HL-60/S4 treated with phorbol 12-myristate 13-acetate at 8.2 ng/mL for 4 days and 3 days (cell line): ENCODE data around the gene MYMK.

Experiments used
- in situ Hi-C: fragments of 300-500 bp; cut with MboI; formaldehyde crosslinking; loops from 2 replicates; pipeline ENCODE4 v1.15.0; 2022; ENCODE audit warnings: low sequenced_read_pairs

The MYMK gene

DNA sequence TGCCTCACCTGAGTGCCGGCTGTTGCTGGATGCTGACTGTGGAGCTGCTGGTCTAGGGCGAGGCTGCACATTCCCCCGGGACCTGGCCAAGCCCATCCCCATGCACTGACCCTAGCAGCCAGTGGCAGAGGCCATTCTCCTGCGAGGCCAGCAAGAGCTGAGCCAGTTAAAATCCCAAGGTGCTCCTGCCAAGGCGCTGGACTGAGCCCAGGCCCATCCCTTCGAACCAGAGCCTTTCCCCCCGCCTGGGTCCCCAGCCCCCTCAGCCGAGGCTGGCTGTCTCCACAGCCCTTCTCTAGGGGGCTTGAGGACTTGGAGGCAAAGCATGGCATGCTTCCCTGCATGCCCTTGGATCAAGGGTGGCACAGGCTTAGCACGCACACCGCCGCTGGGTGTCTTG is 11.3 kb upstream of the MYMK start:
- in situ Hi-C loops: loop anchor here (10.0 kb wide), 1 partner anchor 179 kb away; no protein-coding TSS in a partner anchor

GRCh38 chr9:133535306-133535877 is 10.6 kb upstream of the MYMK start:
- in situ Hi-C loops: loop anchor here (10.0 kb wide), 1 partner anchor 179 kb away; no protein-coding TSS in a partner anchor

- in situ Hi-C loops: loop anchor here (10.0 kb wide), 1 partner anchor 180 kb away; no protein-coding TSS in a partner anchor
Observed at GRCh38 chr9:133534346-133535291, 9.9 kb upstream of the MYMK start, which contains the start of gene ADAMTSL2. Gene ADAMTSL2 (plus strand): TSS chr9:133534704. CDS start chr9:133536713, 2,009 bp downstream.

DNA sequence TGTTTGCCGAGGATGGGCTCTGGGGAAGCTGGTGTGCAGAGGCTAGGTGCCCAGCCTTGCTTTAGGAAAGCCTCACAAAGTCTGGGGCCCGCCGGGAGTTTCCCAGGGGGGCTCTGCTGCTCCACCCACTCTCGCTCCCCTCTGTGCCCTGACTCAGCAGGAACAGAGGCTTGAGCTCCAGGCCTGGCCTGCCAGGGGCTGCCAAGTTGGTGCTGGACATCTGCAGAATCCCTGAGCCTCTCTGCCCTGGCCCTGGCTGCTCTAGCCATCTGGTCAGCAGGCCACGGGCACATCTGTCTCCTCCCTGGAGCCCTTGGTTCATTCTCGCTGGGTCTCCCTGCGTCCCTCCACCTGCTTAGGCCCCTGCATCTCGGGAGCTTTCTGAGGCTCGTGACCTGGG is 9.1 kb upstream of the MYMK start:
- in situ Hi-C loops: loop anchor here (10.0 kb wide), 1 partner anchor 181 kb away; no protein-coding TSS in a partner anchor

DNA sequence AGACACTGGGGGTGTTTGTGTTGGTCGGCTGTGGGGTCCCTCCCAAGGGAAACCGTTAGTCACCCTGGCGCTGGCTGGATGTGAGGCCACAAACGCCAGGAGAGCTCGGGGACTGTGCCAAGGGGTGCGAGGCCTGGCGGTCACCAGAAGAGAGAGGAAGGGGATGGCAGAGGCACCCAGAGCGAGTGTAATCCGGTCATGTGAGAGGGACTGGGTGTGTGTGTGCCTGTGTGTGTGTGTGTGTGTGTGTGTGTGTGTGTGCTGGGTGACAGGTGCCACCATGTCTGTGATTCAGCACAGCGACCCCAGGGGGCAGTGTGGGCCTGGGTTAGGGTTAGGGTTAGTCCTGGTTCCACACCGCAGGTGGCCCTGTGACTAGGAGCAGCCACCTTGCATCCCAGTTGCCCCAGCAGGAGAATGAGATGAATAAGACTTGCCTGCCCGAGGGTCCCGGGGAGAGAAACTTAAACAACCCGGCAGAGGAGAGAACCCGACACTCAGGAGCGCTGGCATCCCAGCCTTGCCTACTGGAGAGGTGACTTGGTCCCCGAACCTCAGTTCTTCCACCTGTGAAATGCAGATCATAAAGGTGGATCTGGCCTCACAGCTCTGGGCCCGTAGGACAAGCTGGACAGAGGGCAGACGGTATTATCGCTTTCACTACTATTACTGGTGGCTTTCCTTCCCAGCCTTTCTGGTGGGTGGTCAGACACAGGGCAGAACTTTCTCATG is 8.3 kb upstream of the MYMK start:
- in situ Hi-C loops: loop anchor here (10.0 kb wide), 1 partner anchor 182 kb away; no protein-coding TSS in a partner anchor

GRCh38 chr9:133531293-133531692 is 6.5 kb upstream of the MYMK start:
- in situ Hi-C loops: loop anchor here (10.0 kb wide), 1 partner anchor 184 kb away; no protein-coding TSS in a partner anchor

DNA sequence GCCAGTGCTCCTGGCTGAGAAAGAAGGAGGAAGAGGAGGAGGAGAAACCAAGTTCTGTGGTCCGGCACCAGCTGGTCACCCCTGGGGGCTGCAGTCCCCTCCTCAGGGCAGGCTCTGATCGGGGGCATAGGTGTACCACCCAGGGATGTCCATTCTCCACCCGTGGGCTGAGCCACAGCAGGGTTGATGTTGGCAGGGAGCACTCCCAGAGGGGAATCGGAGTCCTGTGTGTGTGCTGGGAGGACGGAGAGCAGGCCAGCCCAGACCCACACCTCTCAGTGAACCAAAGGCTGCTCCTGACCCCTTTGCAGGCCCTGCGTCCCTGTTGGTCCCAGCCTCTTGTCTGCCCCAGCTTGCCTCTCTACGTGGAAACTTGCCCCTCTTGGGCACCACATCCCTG is 5.1 kb upstream of the MYMK start:
- in situ Hi-C loops: loop anchor here (10.0 kb wide), 1 partner anchor 185 kb away; no protein-coding TSS in a partner anchor

DNA sequence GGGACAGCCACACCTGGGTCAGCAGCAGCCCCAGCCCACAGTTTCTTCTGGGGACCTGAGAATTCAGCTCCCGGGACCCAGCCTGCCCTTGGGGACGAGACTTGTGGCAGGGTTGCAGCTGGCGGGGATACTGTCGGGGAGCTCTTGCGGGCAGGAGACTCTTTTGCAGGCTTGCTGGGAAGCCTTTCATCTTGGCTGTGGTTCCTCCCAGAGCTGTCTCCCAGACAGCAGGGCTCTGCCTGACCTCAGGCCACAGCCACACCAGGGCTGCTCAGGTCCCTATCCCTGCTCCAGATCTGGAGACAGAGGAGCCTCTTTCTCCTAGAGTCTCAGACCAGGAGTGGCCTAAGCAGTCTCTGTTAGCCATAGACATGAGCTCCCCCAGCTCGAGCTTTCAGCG is 4.7 kb upstream of the MYMK start:
- in situ Hi-C loops: no loop called here

DNA sequence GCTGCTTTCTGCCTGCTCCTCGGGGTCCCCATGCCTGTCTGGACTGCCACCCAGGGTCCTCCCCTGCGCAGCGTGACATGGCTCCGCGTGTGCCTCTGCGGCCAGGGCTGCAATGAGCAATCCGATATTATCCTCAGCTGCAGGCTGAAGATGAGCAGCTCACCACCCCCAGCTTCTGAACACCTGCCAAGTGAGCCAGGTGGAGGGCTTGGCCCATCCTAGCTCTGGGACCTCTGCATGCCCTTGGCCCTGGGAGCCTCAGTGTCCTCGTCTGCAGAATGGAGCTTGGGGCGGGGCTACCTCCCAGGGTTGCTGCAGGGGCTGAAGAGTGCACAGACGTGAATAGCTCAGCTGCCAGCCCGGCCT is 4.1 kb upstream of the MYMK start:
- in situ Hi-C loops: no loop called here

DNA sequence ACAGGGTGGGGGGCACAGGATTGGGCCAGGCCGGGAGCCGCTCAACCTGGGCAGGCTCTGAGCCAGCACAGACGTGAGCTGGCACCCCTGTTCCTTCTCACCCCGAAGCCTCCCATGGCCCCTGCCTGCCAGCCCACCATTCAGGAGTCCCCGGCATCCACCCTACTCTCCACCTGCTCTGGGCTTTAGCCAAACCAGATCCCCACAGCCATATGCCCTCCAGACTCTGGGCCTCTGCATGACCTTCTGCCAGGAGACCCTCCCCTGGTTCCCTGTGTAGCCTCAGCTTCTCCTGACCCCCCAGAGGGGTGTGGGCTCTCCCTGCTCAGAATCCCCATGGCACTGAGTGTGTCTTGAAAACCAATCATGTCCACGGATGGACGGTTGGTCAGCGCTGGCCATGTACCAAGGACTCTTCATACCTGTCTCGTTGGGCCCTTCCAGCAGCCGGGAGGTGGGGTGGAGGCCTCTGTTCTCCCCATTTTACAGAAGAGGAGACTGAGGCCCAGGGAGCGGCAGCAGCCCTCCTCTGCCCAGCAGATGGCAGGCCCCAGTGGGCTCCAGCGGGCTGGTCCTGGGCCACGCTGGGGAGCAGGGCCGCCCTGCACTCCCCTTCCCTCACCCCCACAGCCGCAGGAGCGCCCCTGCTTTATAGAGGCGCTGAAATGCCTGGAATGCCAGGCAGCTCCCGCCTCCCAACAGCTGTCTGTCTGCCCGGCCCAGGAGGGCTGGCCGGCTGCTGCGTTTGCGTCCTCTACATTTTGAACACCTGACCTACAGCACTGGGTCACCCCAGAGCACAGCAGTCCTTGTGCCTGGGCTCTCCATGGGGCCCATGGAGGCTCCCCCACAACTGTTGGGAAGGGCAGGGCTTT is 3.5 kb upstream of the MYMK start:
- in situ Hi-C loops: no loop called here

- in situ Hi-C loops: no loop called here
Observed at GRCh38 chr9:133527444-133527920, 2.7 kb upstream of the MYMK start.

GRCh38 chr9:133526721-133527321 is 2.1 kb upstream of the MYMK start:
- in situ Hi-C loops: no loop called here

DNA sequence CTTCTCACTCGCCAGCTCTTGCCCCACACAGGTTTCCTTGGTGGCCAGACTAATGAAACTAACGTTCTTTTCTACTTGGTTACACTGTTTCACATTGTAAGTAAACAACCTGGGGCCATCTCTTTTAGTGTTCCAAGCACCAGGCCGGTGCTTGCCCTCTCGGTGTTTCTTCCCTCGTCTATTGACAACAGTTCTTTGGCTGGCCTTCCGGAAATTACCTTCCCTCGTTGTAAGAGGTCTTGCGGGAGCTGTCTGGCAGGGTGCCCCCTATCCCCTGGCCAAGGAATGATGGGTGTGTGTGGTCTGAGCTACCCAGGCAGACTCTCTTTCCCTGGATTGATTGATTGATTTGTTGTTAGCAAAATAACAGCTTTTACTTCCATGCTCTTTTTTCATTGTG is 918 bp upstream of the MYMK start:
- in situ Hi-C loops: no loop called here

GRCh38 chr9:133524146-133524545 is 613 bp downstream of the MYMK start:
- in situ Hi-C loops: loop anchor here (25.0 kb wide), 1 partner anchor 463 kb away; the partner anchor contains the start of gene VAV2

GRCh38 chr9:133523106-133523505 is 1.7 kb downstream of the MYMK start:
- in situ Hi-C loops: loop anchor here (25.0 kb wide), 1 partner anchor 464 kb away; the partner anchor contains the start of gene VAV2

DNA sequence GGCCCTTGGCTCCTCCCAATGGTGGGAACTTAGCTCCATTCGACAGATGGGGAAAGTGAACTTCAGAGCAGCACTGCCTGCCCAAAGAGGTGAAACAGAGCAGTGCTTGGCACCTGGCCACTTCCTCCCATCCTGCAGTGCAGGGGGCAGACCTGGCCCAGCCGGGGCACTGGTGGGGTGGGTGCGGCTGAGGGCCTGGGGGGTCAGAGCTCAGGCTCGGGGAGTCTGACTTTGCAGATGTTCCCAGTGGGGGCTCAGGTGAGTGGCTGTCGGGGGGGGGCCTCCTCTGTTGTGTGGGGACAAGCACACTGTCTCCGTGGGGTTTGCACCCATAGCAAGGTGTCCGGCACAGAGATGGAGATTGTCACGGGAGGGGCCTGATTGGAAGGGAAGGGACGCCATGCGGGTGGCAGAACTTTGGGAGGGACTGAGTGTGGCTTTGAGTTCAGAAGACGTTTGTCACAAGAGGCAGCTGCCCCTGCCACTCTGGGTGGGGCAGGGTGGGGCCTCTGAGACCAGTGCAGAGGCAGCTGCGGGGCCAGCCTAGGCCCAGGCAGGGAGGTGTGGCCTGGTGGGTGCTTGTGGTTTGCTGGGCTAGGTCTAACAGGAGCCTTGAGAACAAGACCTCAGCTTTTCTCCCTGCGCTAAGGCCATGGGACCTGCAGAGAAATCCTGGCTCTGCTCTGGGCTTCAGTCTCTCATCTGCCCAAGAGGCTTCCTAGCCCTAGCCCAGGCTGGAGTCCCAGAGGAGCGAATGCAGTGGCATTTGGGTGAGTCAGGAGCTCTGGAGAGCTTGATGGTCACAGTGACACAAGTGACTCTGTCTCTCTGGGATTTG is 2.5 kb downstream of the MYMK start:
- in situ Hi-C loops: loop anchor here (25.0 kb wide), 1 partner anchor 465 kb away; the partner anchor contains the start of gene VAV2

GRCh38 chr9:133521122-133522072 is 3.4 kb downstream of the MYMK start:
- in situ Hi-C loops: loop anchor here (25.0 kb wide), 1 partner anchor 466 kb away; the partner anchor contains the start of gene VAV2
